Sigmoid colon (tissue), 4 donors: ENCODE data around the gene XPR1.

ENCODE experiments used
- EP300 ChIP-seq, 4 donors: sonication (generic); formaldehyde crosslinking; IDR thresholded peaks; one replicate each; pipeline ENCODE4 v1.6.1; 2017; ENCODE audit warnings: antibody characterized with exemption in 4 of 4
- POLR2A ChIP-seq, 2 donors: fragments of 450-650 bp; IDR thresholded peaks; one replicate each; pipeline ENCODE4 v1.6.1; 2016; ENCODE audit warnings: antibody characterized with exemption in 2 of 2, mild to moderate bottlenecking in 2 of 2, moderate library complexity in 2 of 2
- POLR2AphosphoS5 ChIP-seq, 4 donors: sonication (generic); formaldehyde crosslinking; IDR thresholded peaks; one replicate each; pipeline ENCODE4 v1.6.1; 2017; ENCODE audit warnings: antibody characterized with exemption in 4 of 4
- TF ChIP-seq, protein P1 (sequence below), 4 experiments: fragments of 450-650 bp in 3 of 4; fragments of 200-600 bp in 1 of 4; IDR thresholded peaks; one replicate each; pipeline ENCODE4 v1.5.1; 2016 to 2019; ENCODE audit warnings: antibody characterized with exemption in 4 of 4, mild to moderate bottlenecking in 3 of 4, moderate library complexity in 2 of 4

DNA sequence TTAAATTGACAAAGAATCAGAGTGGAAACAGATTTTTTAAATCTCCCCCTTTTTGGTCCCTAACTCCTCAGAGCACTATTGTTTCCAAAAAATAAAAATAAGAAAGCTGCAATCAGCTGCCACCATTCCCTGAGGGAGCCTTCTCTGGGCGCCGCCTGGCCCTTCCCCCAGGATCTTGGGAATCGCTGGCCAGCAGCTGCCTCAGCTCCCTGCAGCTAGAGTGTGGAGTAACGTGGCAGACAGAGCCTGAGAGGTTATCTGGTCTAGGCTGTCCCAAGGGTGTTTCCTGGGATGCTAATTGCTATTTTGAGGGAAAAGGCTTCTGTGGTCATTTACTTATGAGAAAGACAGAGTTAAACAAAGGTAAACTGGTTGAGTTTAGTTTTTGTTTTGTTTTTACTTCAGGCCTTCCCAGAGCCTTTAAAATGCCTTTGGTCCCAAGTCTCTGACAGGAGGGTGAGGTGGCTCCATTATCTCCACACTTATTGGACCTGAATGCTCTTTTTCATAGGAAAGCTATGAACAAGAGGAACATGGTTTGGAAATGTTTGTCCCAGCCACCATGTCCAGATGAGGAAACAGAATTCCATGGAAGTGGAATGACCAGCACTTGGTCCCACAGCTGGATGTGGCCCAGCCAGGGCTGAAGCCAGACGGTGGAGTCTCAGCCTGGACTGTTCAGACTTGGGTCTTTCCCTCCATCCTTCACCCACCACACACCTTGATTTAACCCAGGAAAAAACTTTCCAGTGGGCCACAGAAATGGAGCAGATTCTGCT, 266.8 kb downstream of the XPR1 start:
- TF ChIP-seq, protein P1, sequence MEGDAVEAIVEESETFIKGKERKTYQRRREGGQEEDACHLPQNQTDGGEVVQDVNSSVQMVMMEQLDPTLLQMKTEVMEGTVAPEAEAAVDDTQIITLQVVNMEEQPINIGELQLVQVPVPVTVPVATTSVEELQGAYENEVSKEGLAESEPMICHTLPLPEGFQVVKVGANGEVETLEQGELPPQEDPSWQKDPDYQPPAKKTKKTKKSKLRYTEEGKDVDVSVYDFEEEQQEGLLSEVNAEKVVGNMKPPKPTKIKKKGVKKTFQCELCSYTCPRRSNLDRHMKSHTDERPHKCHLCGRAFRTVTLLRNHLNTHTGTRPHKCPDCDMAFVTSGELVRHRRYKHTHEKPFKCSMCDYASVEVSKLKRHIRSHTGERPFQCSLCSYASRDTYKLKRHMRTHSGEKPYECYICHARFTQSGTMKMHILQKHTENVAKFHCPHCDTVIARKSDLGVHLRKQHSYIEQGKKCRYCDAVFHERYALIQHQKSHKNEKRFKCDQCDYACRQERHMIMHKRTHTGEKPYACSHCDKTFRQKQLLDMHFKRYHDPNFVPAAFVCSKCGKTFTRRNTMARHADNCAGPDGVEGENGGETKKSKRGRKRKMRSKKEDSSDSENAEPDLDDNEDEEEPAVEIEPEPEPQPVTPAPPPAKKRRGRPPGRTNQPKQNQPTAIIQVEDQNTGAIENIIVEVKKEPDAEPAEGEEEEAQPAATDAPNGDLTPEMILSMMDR (IDR thresholded peaks at IDR 0.05) = no peak
- TF ChIP-seq EP300 (IDR thresholded peaks at IDR 0.05) (no peak), POLR2A (IDR thresholded peaks at IDR 0.05) (no peak), POLR2AphosphoS5 (IDR thresholded peaks at IDR 0.05) (no peak)
